A549 (cell line): ENCODE data around the gene NEK2. TPM values are rescaled to one million over a fixed set of nuclear protein-coding genes. Genes with fewer than 3 reads are reported as not detected.
A peak's percentile ranks its signal among the peaks of the same experiment; 100 is the strongest.

ENCODE experiments used
- ATAC-seq, 2 experiments: fragments of 200-7000 bp in 1 of 2; fragments of >200 bp in 1 of 2; cut with Nextera tagmentation in 1 of 2; cut with Tn5 transposase in 1 of 2; 3 replicates each; pipeline versions ENCODE4 v1.8.0 to v1.9.1; 2018 to 2020; ENCODE audit warnings: mild to moderate bottlenecking in 1 of 2, moderate library complexity in 1 of 2
- CTCF ChIA-PET: fragments of 300-600 bp; sonication (Branson Sonifier 250); formaldehyde crosslinking; extraction: SDS; loops from one replicate; lab custom pipeline; 2021; ENCODE audit warnings: antibody characterized with exemption, inconsistent platforms; lab: Yijun Ruan, JAX
- POLR2A ChIA-PET: fragments of 350-600 bp; formaldehyde crosslinking; extraction: SDS; loops from one replicate; lab custom pipeline; 2021; ENCODE audit warnings: antibody characterized with exemption, inconsistent platforms; lab: Yijun Ruan, JAX
- DNase-seq, 2 experiments: peaks; one replicate each; pipeline versions ENCODE4 v3.0.0 to v3.0.0-alpha.2; 2011 to 2016; ENCODE audit warnings: low read depth in 1 of 2, low spot score in 1 of 2
- FAIRE-seq: peaks from 2 replicates; lab custom pipeline; 2011; peaks lifted over from hg19 to GRCh38; lab: Jason Lieb, UNC
- H3K27ac ChIP-seq, 2 experiments: fragments of >200 bp; sonication (Bioruptor Twin); formaldehyde crosslinking; 3 replicates each; pipeline ENCODE4 v1.5.1; 2016 to 2017
- H3K4me1 ChIP-seq: fragments of >200 bp; sonication (Bioruptor Twin); formaldehyde crosslinking; 3 replicates; pipeline ENCODE4 v1.6.1; 2016
- H3K4me2 ChIP-seq: fragments of >200 bp; sonication (Bioruptor Twin); formaldehyde crosslinking; 3 replicates; pipeline ENCODE4 v1.6.1; 2016
- H3K4me3 ChIP-seq: fragments of >200 bp; sonication (Bioruptor Twin); formaldehyde crosslinking; 3 replicates; pipeline ENCODE4 v1.5.1; 2016
- H3K9me3 ChIP-seq: fragments of >200 bp; sonication (Bioruptor Twin); formaldehyde crosslinking; 3 replicates; pipeline ENCODE4 v1.6.1; 2016
- CBX8 ChIP-seq: fragments of 200-600 bp; sonication (generic); IDR thresholded peaks from 2 replicates; pipeline ENCODE4 v1.6.1; 2016
- CEBPB ChIP-seq, 2 experiments: fragments of >200 bp in 1 of 2; sonication (Bioruptor Twin) in 1 of 2; formaldehyde crosslinking in 1 of 2; IDR thresholded peaks; 2 replicates each; pipeline ENCODE4 v1.6.1; 2012 to 2016
- CHD2 ChIP-seq: fragments of 150-350 bp; IDR thresholded peaks from 2 replicates; pipeline ENCODE4 v1.6.1; 2014; ENCODE audit warnings: low read length; ENCODE audit not compliant: partially characterized antibody
- CHD4 ChIP-seq: fragments of 200-600 bp; sonication (generic); IDR thresholded peaks from 2 replicates; pipeline ENCODE4 v1.6.1; 2016; ENCODE audit warnings: antibody characterized with exemption, mild to moderate bottlenecking, borderline replicate concordance
- E2F6 ChIP-seq: IDR thresholded peaks from 2 replicates; pipeline ENCODE4 v1.6.1; 2012; ENCODE audit warnings: low read depth, borderline replicate concordance
- EHF ChIP-seq: fragments of 250-450 bp; sonication (Bioruptor Pico); IDR thresholded peaks from 2 replicates; pipeline ENCODE4 v1.5.0; 2020; ENCODE audit warnings: mild to moderate bottlenecking
- EHMT2 ChIP-seq: fragments of 200-600 bp; sonication (generic); IDR thresholded peaks from 2 replicates; pipeline ENCODE4 v1.6.1; 2016; ENCODE audit warnings: antibody characterized with exemption, low read depth, mild to moderate bottlenecking, moderate library complexity
- ESRRA ChIP-seq: fragments of 150-350 bp; IDR thresholded peaks from 2 replicates; pipeline ENCODE4 v1.6.1; 2014; ENCODE audit warnings: mild to moderate bottlenecking, low read length, borderline replicate concordance
- FOSL2 ChIP-seq, 2 experiments: fragments of 450-650 bp in 1 of 2; fragments of >200 bp in 1 of 2; sonication (Bioruptor Twin) in 1 of 2; formaldehyde crosslinking; IDR thresholded peaks; 2 replicates each; pipeline versions ENCODE4 v1.5.0 to v1.6.1; 2016 to 2020; ENCODE audit warnings: mild to moderate bottlenecking in 1 of 2, moderate library complexity in 1 of 2
- HDAC2 ChIP-seq: fragments of 200-600 bp; sonication (generic); IDR thresholded peaks from 2 replicates; pipeline ENCODE4 v1.6.1; 2016
- HOXB13 ChIP-seq: fragments of 250-450 bp; sonication (Bioruptor Pico); IDR thresholded peaks from 2 replicates; pipeline ENCODE4 v1.5.0; 2020; ENCODE audit warnings: low read depth, mild to moderate bottlenecking, moderate library complexity
- JUN ChIP-seq, 2 experiments: fragments of >200 bp; sonication (Bioruptor Twin); formaldehyde crosslinking; IDR thresholded peaks; 2 replicates in 1 of 2; 3 replicates in 1 of 2; pipeline ENCODE4 v1.6.1; 2016 to 2017
- JUNB ChIP-seq: fragments of >200 bp; sonication (Bioruptor Twin); formaldehyde crosslinking; IDR thresholded peaks from 2 replicates; pipeline ENCODE4 v1.6.1; 2016
- MAFK ChIP-seq: fragments of 450-650 bp; IDR thresholded peaks from 2 replicates; pipeline ENCODE4 v1.6.1; 2014; ENCODE audit not compliant: partially characterized antibody
- MYC ChIP-seq: IDR thresholded peaks from 2 replicates; pipeline ENCODE4 v1.6.1; 2012; ENCODE audit warnings: mild to moderate bottlenecking, inconsistent platforms, low read length, improper control_type of control experiment, borderline replicate concordance
- NPAS2 ChIP-seq: fragments of 250-450 bp; sonication (Bioruptor Pico); IDR thresholded peaks from 2 replicates; pipeline ENCODE4 v1.8.0; 2022; ENCODE audit warnings: mild to moderate bottlenecking, moderate library complexity, borderline replicate concordance
- NR3C1 ChIP-seq: fragments of >200 bp; sonication (Bioruptor Twin); formaldehyde crosslinking; IDR thresholded peaks from 3 replicates; pipeline ENCODE4 v1.6.1; 2017
- PHF8 ChIP-seq: fragments of 200-600 bp; sonication (generic); IDR thresholded peaks from 2 replicates; pipeline ENCODE4 v1.6.1; 2016; ENCODE audit warnings: low read depth, mild to moderate bottlenecking, antibody characterized with exemption, moderate library complexity, borderline replicate concordance
- POLR2A ChIP-seq: IDR thresholded peaks from 2 replicates; pipeline ENCODE4 v1.6.1; 2012; ENCODE audit warnings: mild to moderate bottlenecking, low read length
- RAD21 ChIP-seq, 2 experiments: fragments of >200 bp in 1 of 2; sonication (Bioruptor Twin) in 1 of 2; formaldehyde crosslinking in 1 of 2; IDR thresholded peaks in 1 of 2; conservative IDR thresholded peaks in 1 of 2; 2 replicates in 1 of 2; 3 replicates in 1 of 2; pipeline ENCODE4 v1.6.1; 2012 to 2018; ENCODE audit warnings: inconsistent platforms in 1 of 2
- RARB ChIP-seq: fragments of 250-450 bp; sonication (Bioruptor Pico); IDR thresholded peaks from 2 replicates; pipeline ENCODE4 v1.8.0; 2021; ENCODE audit warnings: mild to moderate bottlenecking, moderate library complexity
- REST ChIP-seq: fragments of 200-600 bp; sonication (generic); IDR thresholded peaks from 2 replicates; pipeline ENCODE4 v1.6.1; 2016; ENCODE audit warnings: antibody characterized with exemption, mild to moderate bottlenecking, moderate library complexity
- ZFP36 ChIP-seq: fragments of 450-650 bp; IDR thresholded peaks from 2 replicates; pipeline ENCODE4 v1.6.1; 2014; ENCODE audit warnings: borderline replicate concordance; ENCODE audit not compliant: partially characterized antibody
- ZSCAN20 ChIP-seq: fragments of 250-450 bp; sonication (Bioruptor Pico); IDR thresholded peaks from 2 replicates; pipeline ENCODE4 v1.8.0; 2022; ENCODE audit warnings: mild to moderate bottlenecking, moderate library complexity
- WGBS: methylation state at CpG from one replicate; pipeline ENCODE4 v1.1.6; 2017; ENCODE audit errors: missing lambda C conversion rate; 5-methylcytosine and 5-hydroxymethylcytosine counted together
- polyA plus RNA-seq, 4 experiments: library from polyadenylated mRNA; depleted of rRNA in 3 of 4; stranded (reverse); fragments of >200 nt; fragmentation: RNase III in 1 of 4; extraction: RNeasy Plus Mini Kit Qiagen cat#74134 plus additional on column Dnase treatment in 1 of 4; gene quantifications; 2 replicates in 3 of 4; 3 replicates in 1 of 4; pipeline ENCODE4 v1.2.3, GENCODE V29; 2011 to 2017

The NEK2 gene
- polyA plus RNA-seq, 2 of the 4 experiments (the other 2 are of a cell fraction), result 42.0 to 65.3 TPM

- CTCF ChIA-PET, result interaction anchor here (0.7 to 4.7 kb wide), 5 partner anchors 10 to 390 kb away, joined by 4 to 33 read pairs (median 4); no protein-coding TSS in a partner anchor
- FAIRE-seq, result no peak
- 83% methylated on average over 2 of the region's 2 CpGs for WGBS
- Histone ChIP-seq H3K4me2 (no peak overlapping the region), H3K4me3 (no peak overlapping the region), H3K9me3 (no peaks in the 10 kb centered on the region), H3K4me1 (peaks cover 70% of the 10 kb centered on the region), H3K27ac (peak overlapping the region in 1 of 2 experiments; percentile 83; a peak in 3 of 6 replicates)
- ATAC-seq, result no peak
- TF ChIP-seq HDAC2 (no peak), RAD21 (conservative IDR thresholded peaks at IDR 0.05 in 1 of 2, IDR thresholded peaks at IDR 0.05 in 1 of 2) (no peak), POLR2A (no peak), CHD4 (no peak), MYC (no peak)
- POLR2A ChIA-PET, result no interaction called here
- DNase-seq, result no peak
Observed at GRCh38 chr1:211644653-211645052, 30.8 kb downstream of the NEK2 start.

- TF ChIP-seq CBX8, result no peak
- no peak for TF ChIP-seq ZSCAN20 (CRISPR knock-in tag)
- no peak for TF ChIP-seq MAFK
- TF ChIP-seq JUN (IDR thresholded peaks at IDR 0.05), result 0 out of 5 replicates have a peak, but pooled peaks of 1 of the 2 experiments have one; percentile 30
- H3K4me1 ChIP-seq, result peaks cover 70% of the 10 kb centered on the region
- DNase-seq (peak in 1 of 2 experiments; percentile 39), FAIRE-seq (no peak), ATAC-seq (peak; percentile 58 to 70; a peak in 5 of 6 replicates)
- H3K4me3 ChIP-seq, result 0 out of 3 replicates have a peak overlapping the region, but pooled peaks have one; percentile 2
- peak overlapping the region; percentile 60 to 83 for H3K27ac ChIP-seq
- no peaks in the 10 kb centered on the region for H3K9me3 ChIP-seq
- ChIA-PET CTCF (interaction anchor here (0.7 to 4.7 kb wide), 4 partner anchors 10 to 173 kb away, joined by 3 to 33 read pairs (median 4); partner anchors contain the start of gene SLC30A1), POLR2A (interaction anchor here (1.5 kb wide), 1 partner anchor 64 kb away, joined by 14 read pairs; the partner anchor contains the start of gene SLC30A1)
- WGBS, result 54% methylated on average over 17 of the region's 20 CpGs
- peak overlapping the region; percentile 72 for H3K4me2 ChIP-seq
Observed at GRCh38 chr1:211643324-211644212, 31.9 kb downstream of the NEK2 start.

- no peak for TF ChIP-seq PHF8
- no peak for TF ChIP-seq JUN (IDR thresholded peaks at IDR 0.05)
- TF ChIP-seq E2F6, result no peak
- TF ChIP-seq EHF (CRISPR knock-in tag), result no peak
- no peak for TF ChIP-seq MYC
- TF ChIP-seq ESRRA, result no peak
- TF ChIP-seq HOXB13 (CRISPR knock-in tag), result no peak
- Histone ChIP-seq H3K9me3 (no peaks in the 10 kb centered on the region), H3K4me1 (peaks cover 67% of the 10 kb centered on the region), H3K4me2 (no peak overlapping the region), H3K4me3 (no peak overlapping the region), H3K27ac (peak overlapping the region; percentile 60 to 83; a peak in 5 of 6 replicates)
- CTCF ChIA-PET, result interaction anchor here (0.7 to 4.7 kb wide), 5 partner anchors 10 to 320 kb away, joined by 3 to 33 read pairs (median 4); no protein-coding TSS in a partner anchor
- POLR2A ChIA-PET, result interaction anchor here (1.5 kb wide), 1 partner anchor 64 kb away, joined by 14 read pairs; the partner anchor contains the start of gene SLC30A1
- WGBS, result 94% methylated on average over 4 of the region's 4 CpGs
- peak; percentile 6 to 21; a peak in 2 of 6 replicates for ATAC-seq
- FAIRE-seq, result no peak
- no peak for DNase-seq
Observed at GRCh38 chr1:211642870-211643269, 32.6 kb downstream of the NEK2 start.

GRCh38 chr1:211641942-211642341, 33.5 kb downstream of the NEK2 start:
- no peak for FAIRE-seq
- no peak for ATAC-seq
- DNase-seq, result no peak
- CTCF ChIA-PET, result interaction anchor here (0.6 to 4.7 kb wide), 5 partner anchors 9 to 319 kb away, joined by 3 to 33 read pairs (median 4); no protein-coding TSS in a partner anchor
- H3K4me2 ChIP-seq, result no peak overlapping the region
- POLR2A ChIA-PET, result no interaction called here
- peaks cover 60% of the 10 kb centered on the region for H3K4me1 ChIP-seq
- no peaks in the 10 kb centered on the region for H3K9me3 ChIP-seq
- no peak overlapping the region for H3K4me3 ChIP-seq
- H3K27ac ChIP-seq, result peak overlapping the region in 1 of 2 experiments; percentile 83; a peak in 3 of 6 replicates
- WGBS, result 100% methylated on average over 2 of the region's 2 CpGs
- TF ChIP-seq NPAS2 (CRISPR knock-in tag) (no peak), ZFP36 (no peak), EHF (CRISPR knock-in tag) (no peak), FOSL2 (IDR thresholded peaks at IDR 0.05) (no peak), FOSL2 (CRISPR knock-in tag; IDR thresholded peaks at IDR 0.05) (no peak), RARB (CRISPR knock-in tag) (no peak), NR3C1 (no peak), CBX8 (no peak), CEBPB (IDR thresholded peaks at IDR 0.05) (no peak), EHMT2 (no peak), REST (no peak), POLR2A (no peak), CHD2 (no peak), RAD21 (conservative IDR thresholded peaks at IDR 0.05 in 1 of 2, IDR thresholded peaks at IDR 0.05 in 1 of 2) (no peak), JUNB (no peak)
